SK-N-MC (cell line): ENCODE results near the gene PATE2.

Source experiments
- DNase-seq: peaks from one replicate; pipeline ENCODE4 v3.0.0-alpha.2; 2011; ENCODE audit warnings: low read depth, low spot score
- H3K27ac ChIP-seq: fragments of 200-600 bp; sonication (generic); 2 replicates; pipeline ENCODE4 v1.5.1; 2016; ENCODE audit warnings: mixed run types
- H3K36me3 ChIP-seq: fragments of 200-600 bp; sonication (generic); 2 replicates; pipeline ENCODE4 v1.6.1; 2017; ENCODE audit warnings: antibody characterized with exemption, low read length, mixed read lengths; ENCODE audit not compliant: insufficient read depth
- H3K4me3 ChIP-seq: fragments of 200-600 bp; sonication (generic); 2 replicates; pipeline ENCODE4 v1.5.1; 2016
- H3K9ac ChIP-seq: fragments of 200-600 bp; sonication (generic); 2 replicates; pipeline ENCODE4 v1.8.0; 2017; ENCODE audit warnings: mixed run types, mixed read lengths; ENCODE audit not compliant: insufficient read length
- H3K9me3 ChIP-seq: fragments of 200-600 bp; sonication (generic); 2 replicates; pipeline ENCODE4 v1.6.1; 2017; ENCODE audit warnings: low read depth, mild to moderate bottlenecking, antibody characterized with exemption, low read length, moderate library complexity, mixed read lengths
- EZH2 ChIP-seq: fragments of 200-600 bp; sonication (generic); IDR thresholded peaks from one replicate; pipeline ENCODE4 v1.6.1; 2017; ENCODE audit warnings: antibody characterized with exemption
- FOXP2 ChIP-seq: optimal IDR thresholded peaks from 2 replicates; pipeline ENCODE3; 2011; ENCODE audit warnings: mild to moderate bottlenecking, moderate library complexity; ENCODE audit not compliant: insufficient read depth; ENCODE audit errors: extremely low read length, control extremely low read depth
- POLR2AphosphoS5 ChIP-seq: IDR thresholded peaks from 2 replicates; pipeline ENCODE4 v1.6.1; 2012; ENCODE audit warnings: mild to moderate bottlenecking, low read depth, low read length, borderline replicate concordance

The PATE2 gene

GRCh38 chr11:125778728-125779127 is at the start of gene PATE2:
Gene PATE2 (minus strand): TSS chr11:125778828. CDS start chr11:125778773, 55 bp downstream.
- DNase-seq = no peak
- Histone ChIP-seq H3K36me3 (no peaks in the 10 kb centered on the region), H3K27ac (no peak within 1 kb of the TSS), H3K4me3 (no peak within 1 kb of the TSS), H3K9ac (no peak within 1 kb of the TSS), H3K9me3 (no peaks in the 10 kb centered on the region)
- TF ChIP-seq EZH2 = no peak
- TF ChIP-seq POLR2AphosphoS5 = no peak
- TF ChIP-seq FOXP2 = no peak

- Histone ChIP-seq H3K36me3 (no peaks in the 10 kb centered on the region), H3K9me3 (no peaks in the 10 kb centered on the region), H3K27ac (no peak overlapping the region), H3K4me3 (no peak overlapping the region), H3K9ac (no peak overlapping the region)
- DNase-seq = no peak
- TF ChIP-seq POLR2AphosphoS5 (no peak), FOXP2 (no peak), EZH2 (no peak)
Measured at GRCh38 chr11:125807909-125808308, 29.3 kb upstream of the PATE2 start.

DNA sequence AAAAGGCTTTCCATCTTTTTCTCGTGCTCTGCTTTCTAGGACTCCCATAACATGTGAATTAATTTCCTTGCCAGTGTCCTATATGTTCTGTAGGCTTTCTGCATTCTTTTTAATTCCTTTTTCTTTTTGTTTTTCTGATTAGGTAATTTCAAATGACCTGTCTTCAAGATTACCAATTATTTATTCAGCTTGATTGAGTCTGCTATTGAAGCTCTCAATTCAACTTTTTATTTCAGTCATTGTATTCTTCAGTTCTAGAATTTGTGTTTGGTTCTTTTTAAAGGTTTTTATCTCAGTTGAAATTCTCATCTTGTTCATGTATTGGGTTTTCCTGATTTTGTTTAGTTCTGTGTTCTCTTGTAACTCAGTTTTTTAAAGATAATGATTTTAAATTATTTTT is 23.8 kb upstream of the PATE2 start:
- H3K9me3 ChIP-seq = no peaks in the 10 kb centered on the region
- no peak overlapping the region for H3K4me3 ChIP-seq
- no peak for TF ChIP-seq EZH2
- no peaks in the 10 kb centered on the region for H3K36me3 ChIP-seq
- no peak for DNase-seq
- H3K27ac ChIP-seq = no peak overlapping the region
- no peak overlapping the region for H3K9ac ChIP-seq

GRCh38 chr11:125799808-125800207 is 21.2 kb upstream of the PATE2 start:
- Histone ChIP-seq H3K36me3 (no peaks in the 10 kb centered on the region), H3K27ac (no peak overlapping the region), H3K9me3 (no peaks in the 10 kb centered on the region), H3K9ac (no peak overlapping the region), H3K4me3 (no peak overlapping the region)
- DNase-seq = no peak
- no peak for TF ChIP-seq POLR2AphosphoS5
- TF ChIP-seq EZH2 = no peak
- no peak for TF ChIP-seq FOXP2

DNA sequence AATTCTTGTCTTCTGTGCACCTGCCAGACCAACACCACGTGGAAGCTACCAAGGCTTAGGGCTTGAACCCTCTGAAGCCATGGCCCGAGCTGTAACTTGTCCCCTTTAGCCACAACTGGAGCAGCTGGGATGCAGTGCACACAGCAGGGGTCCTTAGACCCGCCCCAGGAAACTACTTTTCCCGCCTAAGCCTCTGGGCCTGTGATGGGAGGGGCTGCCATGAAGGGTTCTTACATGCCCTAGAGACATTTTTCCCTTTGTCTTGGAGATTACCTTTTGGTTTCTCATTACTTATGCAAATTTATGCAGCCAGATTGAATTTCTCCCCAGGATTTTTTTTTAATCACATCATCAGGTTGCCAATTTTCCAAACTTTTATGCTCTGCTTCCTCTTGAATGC is 19.0 kb upstream of the PATE2 start:
- H3K27ac ChIP-seq = no peak overlapping the region
- DNase-seq = no peak
- H3K9ac ChIP-seq = no peak overlapping the region
- no peak for TF ChIP-seq POLR2AphosphoS5
- no peak for TF ChIP-seq EZH2
- TF ChIP-seq FOXP2 = no peak
- no peaks in the 10 kb centered on the region for H3K36me3 ChIP-seq
- H3K4me3 ChIP-seq = no peak overlapping the region
- H3K9me3 ChIP-seq = no peaks in the 10 kb centered on the region

GRCh38 chr11:125790825-125791224 is 12.2 kb upstream of the PATE2 start:
- Histone ChIP-seq H3K9me3 (no peaks in the 10 kb centered on the region), H3K27ac (no peak overlapping the region), H3K36me3 (no peaks in the 10 kb centered on the region), H3K4me3 (no peak overlapping the region), H3K9ac (no peak overlapping the region)
- TF ChIP-seq POLR2AphosphoS5 (no peak), EZH2 (no peak), FOXP2 (no peak)
- no peak for DNase-seq

GRCh38 chr11:125787827-125788226 is 9.2 kb upstream of the PATE2 start, which contains the start of gene PATE3:
Gene PATE3 (plus strand): TSS chr11:125788127. CDS start chr11:125788152, 25 bp downstream.
- DNase-seq = no peak
- Histone ChIP-seq H3K27ac (no peak within 1 kb of the TSS), H3K4me3 (no peak within 1 kb of the TSS), H3K9me3 (no peaks in the 10 kb centered on the region), H3K9ac (no peak within 1 kb of the TSS), H3K36me3 (no peaks in the 10 kb centered on the region)
- no peak for TF ChIP-seq POLR2AphosphoS5
- TF ChIP-seq FOXP2 = no peak
- TF ChIP-seq EZH2 = no peak

GRCh38 chr11:125784678-125785077 is 6.0 kb upstream of the PATE2 start:
- H3K27ac ChIP-seq = no peak overlapping the region
- no peak for DNase-seq
- TF ChIP-seq POLR2AphosphoS5 = no peak
- no peak for TF ChIP-seq FOXP2
- TF ChIP-seq EZH2 = no peak
- H3K9ac ChIP-seq = no peak overlapping the region
- no peak overlapping the region for H3K4me3 ChIP-seq
- H3K36me3 ChIP-seq = no peaks in the 10 kb centered on the region
- no peaks in the 10 kb centered on the region for H3K9me3 ChIP-seq

GRCh38 chr11:125777309-125777708 is 1.3 kb downstream of the PATE2 start:
- TF ChIP-seq EZH2 = no peak
- no peak for TF ChIP-seq POLR2AphosphoS5
- TF ChIP-seq FOXP2 = no peak
- H3K9ac ChIP-seq = no peak overlapping the region
- H3K27ac ChIP-seq = no peak overlapping the region
- H3K36me3 ChIP-seq = no peaks in the 10 kb centered on the region
- H3K4me3 ChIP-seq = no peak overlapping the region
- H3K9me3 ChIP-seq = no peaks in the 10 kb centered on the region
- no peak for DNase-seq

DNA sequence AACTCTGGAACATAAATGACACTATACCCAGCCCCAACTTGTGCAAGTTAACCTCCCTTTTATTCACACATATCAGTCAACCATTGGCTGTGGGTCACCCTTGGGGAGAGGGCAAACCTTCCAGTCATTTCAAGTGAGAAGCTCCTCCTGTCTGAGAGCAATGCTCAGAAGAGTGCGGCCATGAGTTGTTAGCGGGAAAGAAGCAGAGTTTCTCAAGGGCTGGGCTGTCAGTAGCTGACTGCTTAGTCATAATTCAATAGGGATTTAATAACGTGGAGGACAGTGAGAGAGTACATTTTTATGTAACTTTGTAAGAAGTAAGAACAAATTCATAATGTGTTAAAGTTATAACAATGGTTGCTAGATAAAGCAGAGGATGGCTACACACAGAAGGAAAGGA is 5.1 kb downstream of the PATE2 start:
- TF ChIP-seq EZH2 = no peak
- no peak for TF ChIP-seq FOXP2
- TF ChIP-seq POLR2AphosphoS5 = no peak
- no peak for DNase-seq
- H3K36me3 ChIP-seq = no peaks in the 10 kb centered on the region
- H3K9ac ChIP-seq = no peak overlapping the region
- no peak overlapping the region for H3K4me3 ChIP-seq
- no peaks in the 10 kb centered on the region for H3K9me3 ChIP-seq
- H3K27ac ChIP-seq = no peak overlapping the region
